Glomerular endothelial cell (primary cell): ENCODE results near the gene GRIP1. TPM values are rescaled to one million over a fixed set of nuclear protein-coding genes. Genes with fewer than 3 reads are reported as not detected.

Experiments
- DNase-seq: peaks from one replicate; pipeline ENCODE4 v3.0.0-alpha.2; 2011; ENCODE audit warnings: low read depth, low spot score; ENCODE audit errors: extremely low read depth
- total RNA-seq: library from RNA; depleted of rRNA; stranded (reverse); fragments of >200 nt; gene quantifications from 2 replicates; pipeline ENCODE4 v1.2.3, GENCODE V29; 2015

GRIP1 gene
- total RNA-seq, 1 donor from 2014 or later = 0.88 TPM

- DNase-seq = no peak
These were observed 76.3 kb downstream of the GRIP1 start for GRCh38 chr12:66602483-66603143.

- DNase-seq = no peak
These were observed 78.0 kb downstream of the GRIP1 start for GRCh38 chr12:66600903-66601302.

- DNase-seq = no peak
These were observed 79.1 kb downstream of the GRIP1 start for GRCh38 chr12:66599816-66600215.

- DNase-seq = no peak
These were observed 80.3 kb downstream of the GRIP1 start for GRCh38 chr12:66598608-66599007.

- DNase-seq = no peak
These were observed 80.8 kb downstream of the GRIP1 start for GRCh38 chr12:66598079-66598478.

- peak; percentile 10 for DNase-seq
These were observed 82.7 kb downstream of the GRIP1 start for GRCh38 chr12:66596199-66596598.

- no peak for DNase-seq
These were observed 84.2 kb downstream of the GRIP1 start for GRCh38 chr12:66594688-66595087.

GRCh38 chr12:66590275-66590985, 88.4 kb downstream of the GRIP1 start:
- no peak for DNase-seq

GRCh38 chr12:66589095-66589494, 89.8 kb downstream of the GRIP1 start:
- DNase-seq = no peak

GRCh38 chr12:66587912-66588311, 91.0 kb downstream of the GRIP1 start:
- no peak for DNase-seq

GRCh38 chr12:66584673-66585072, 94.2 kb downstream of the GRIP1 start:
- DNase-seq = no peak

- no peak for DNase-seq
These were observed 105.3 kb downstream of the GRIP1 start for GRCh38 chr12:66573605-66574004.

GRCh38 chr12:66572845-66573244, 106.0 kb downstream of the GRIP1 start:
- DNase-seq = no peak

GRCh38 chr12:66571361-66571915, 107.4 kb downstream of the GRIP1 start:
- DNase-seq = no peak

GRCh38 chr12:66563220-66563619, 115.7 kb downstream of the GRIP1 start:
- no peak for DNase-seq

GRCh38 chr12:66555113-66555512, 123.8 kb downstream of the GRIP1 start:
- DNase-seq = no peak

- no peak for DNase-seq
These were observed 126.2 kb downstream of the GRIP1 start for GRCh38 chr12:66552716-66553115.

- no peak for DNase-seq
These were observed 128.2 kb downstream of the GRIP1 start for GRCh38 chr12:66550626-66551025.

- DNase-seq = no peak
These were observed 129.9 kb downstream of the GRIP1 start for GRCh38 chr12:66549050-66549389.

- DNase-seq = no peak
These were observed 130.4 kb downstream of the GRIP1 start for GRCh38 chr12:66548338-66549049.

- DNase-seq = no peak
These were observed 137.4 kb downstream of the GRIP1 start for GRCh38 chr12:66541426-66541825.

GRCh38 chr12:66539431-66539830, 139.4 kb downstream of the GRIP1 start:
- no peak for DNase-seq
